GM12878 (cell line): ENCODE data around the gene BAK1. TPM values are rescaled to one million over a fixed set of nuclear protein-coding genes. Genes with fewer than 3 reads are reported as not detected.

Experiments
- ATAC-seq: fragments of 200-7000 bp; cut with Tn5 transposase; 3 replicates; pipeline ENCODE4 v1.9.1; 2020; ENCODE audit warnings: mild to moderate bottlenecking, moderate library complexity
- BruUV-seq: library from RNA; stranded (reverse); fragments of 400-500 nt; replicated peaks from 2 replicates; lab custom pipeline; 2021; lab: Mats Ljungman, UMichigan
- CTCF ChIA-PET: fragments of 300-600 bp; sonication (Branson Sonifier 250); formaldehyde crosslinking; extraction: SDS; loops from one replicate; lab custom pipeline; 2021; ENCODE audit warnings: inconsistent platforms; lab: Yijun Ruan, JAX
- POLR2A ChIA-PET: fragments of 350-600 bp; formaldehyde crosslinking; extraction: SDS; loops from one replicate; lab custom pipeline; 2021; ENCODE audit warnings: inconsistent platforms; lab: Charles Lee
- RAD21 ChIA-PET: fragments of 300-600 bp; sonication (Branson Sonifier 250); formaldehyde crosslinking; loops from one replicate; lab custom pipeline; 2023; ENCODE audit warnings: antibody characterized with exemption; ENCODE audit not compliant: unreplicated experiment; lab: Charles Lee
- SMC1A ChIA-PET: fragments of 300-600 bp; sonication (Branson Sonifier 250); formaldehyde crosslinking; loops from one replicate; lab custom pipeline; 2023; ENCODE audit not compliant: unreplicated experiment, uncharacterized antibody; lab: Charles Lee
- DNase-seq: peaks from one replicate; pipeline ENCODE4 v3.0.0-alpha.2; 2011; ENCODE audit warnings: low read depth, low spot score
- FAIRE-seq: peaks from 3 replicates; lab custom pipeline; 2011; peaks lifted over from hg19 to GRCh38; lab: Jason Lieb, UNC
- H2AFZ ChIP-seq: 2 replicates; pipeline ENCODE4 v1.6.0; 2011; ENCODE audit warnings: low read depth, low read length, control low read depth; ENCODE audit not compliant: control insufficient read depth
- H3K27ac ChIP-seq: 2 replicates; pipeline ENCODE4 v1.5.1; 2011; ENCODE audit warnings: control low read depth; ENCODE audit not compliant: control insufficient read depth, insufficient read depth
- H3K27me3 ChIP-seq, 2 experiments: replicated peaks in 1 of 2; 2 replicates each; pipeline versions ENCODE4 v1.6.0 to v1.6.1; 2011; ENCODE audit warnings: low read length in 1 of 2; ENCODE audit not compliant: control insufficient read depth in 2 of 2, insufficient read depth in 2 of 2
- H3K36me3 ChIP-seq, 2 experiments: 2 replicates each; pipeline ENCODE4 v1.5.1; 2011; ENCODE audit warnings: low read length in 1 of 2; ENCODE audit not compliant: control insufficient read depth in 2 of 2, insufficient read depth in 2 of 2
- H3K4me1 ChIP-seq: 2 replicates; pipeline ENCODE4 v1.6.1; 2011; ENCODE audit warnings: mild to moderate bottlenecking, low read length, moderate library complexity, mixed read lengths; ENCODE audit not compliant: control insufficient read depth, insufficient read depth
- H3K4me2 ChIP-seq: 2 replicates; pipeline ENCODE4 v1.6.0; 2011; ENCODE audit warnings: control low read depth; ENCODE audit not compliant: control insufficient read depth, insufficient read depth
- H3K4me3 ChIP-seq: fragments of 200-600 bp; sonication (generic); 2 replicates; pipeline ENCODE4 v1.5.1; 2016
- H3K79me2 ChIP-seq: 2 replicates; pipeline ENCODE4 v1.6.0; 2011; ENCODE audit warnings: low read length; ENCODE audit not compliant: control insufficient read depth, insufficient read depth
- H3K9ac ChIP-seq: 2 replicates; pipeline ENCODE4 v1.8.0; 2011; ENCODE audit warnings: low read length, control low read depth, mixed read lengths; ENCODE audit not compliant: control insufficient read depth, insufficient read depth
- H3K9me3 ChIP-seq: replicated peaks from 3 replicates; pipeline ENCODE4 v1.5.1; 2011; ENCODE audit warnings: mild to moderate bottlenecking, low read length; ENCODE audit not compliant: control insufficient read depth, insufficient read depth
- H4K20me1 ChIP-seq: 2 replicates; pipeline ENCODE4 v1.6.0; 2011; ENCODE audit not compliant: control insufficient read depth, insufficient read depth
- ATF2 ChIP-seq: IDR thresholded peaks from 2 replicates; pipeline ENCODE4 v1.6.1; 2012; ENCODE audit warnings: low read length, inconsistent platforms
- CREM ChIP-seq: IDR thresholded peaks from 2 replicates; pipeline ENCODE4 v1.6.1; 2014; ENCODE audit warnings: antibody characterized with exemption, low read depth
- MEF2A ChIP-seq: IDR thresholded peaks from 2 replicates; pipeline ENCODE4 v1.6.1; 2011; ENCODE audit warnings: low read depth, mild to moderate bottlenecking, low read length, moderate library complexity; ENCODE audit not compliant: insufficient read depth
- MTA2 ChIP-seq: fragments of 450-650 bp; IDR thresholded peaks from 2 replicates; pipeline ENCODE4 v1.6.1; 2016; ENCODE audit warnings: low read depth, mild to moderate bottlenecking, moderate library complexity
- NKRF ChIP-seq: fragments of 450-650 bp; conservative IDR thresholded peaks from 2 replicates; pipeline ENCODE4 v1.6.1; 2017; ENCODE audit warnings: mild to moderate bottlenecking, moderate library complexity
- SIN3A ChIP-seq: IDR thresholded peaks from 2 replicates; pipeline ENCODE4 v1.6.1; 2012; ENCODE audit warnings: low read depth, low read length, improper control_type of control experiment
- SREBF1 ChIP-seq: IDR thresholded peaks from 2 replicates; pipeline ENCODE4 v1.6.1; 2012; ENCODE audit warnings: mild to moderate bottlenecking, low read length
- SUZ12 ChIP-seq: fragments of 200-600 bp; sonication (generic); IDR thresholded peaks from one replicate; pipeline ENCODE4 v1.6.1; 2018; ENCODE audit warnings: antibody characterized with exemption, mild to moderate bottlenecking; ENCODE audit not compliant: unreplicated experiment
- TCF7 ChIP-seq: IDR thresholded peaks from 2 replicates; pipeline ENCODE4 v1.6.1; 2014; ENCODE audit warnings: antibody characterized with exemption, borderline replicate concordance
- ZBTB11 ChIP-seq: fragments of 450-650 bp; formaldehyde crosslinking; IDR thresholded peaks from 2 replicates; pipeline ENCODE4 v1.5.0; 2022; ENCODE audit warnings: mild to moderate bottlenecking, missing genetic modification characterization
- ZBTB40 ChIP-seq: fragments of 450-650 bp; IDR thresholded peaks from 2 replicates; pipeline ENCODE4 v1.6.1; 2016; ENCODE audit warnings: mild to moderate bottlenecking, moderate library complexity, borderline replicate concordance
- ZNF384 ChIP-seq: IDR thresholded peaks from 2 replicates; pipeline ENCODE4 v1.6.1; 2012; ENCODE audit warnings: low read depth, mild to moderate bottlenecking, low read length, improper control_type of control experiment, borderline replicate concordance
- WGBS: methylation state at CpG from one replicate; pipeline ENCODE4 v1.1.6; 2016; ENCODE audit warnings: low lambda C conversion rate; ENCODE audit not compliant: insufficient replicate concordance, insufficient coverage; ENCODE audit errors: missing lambda C conversion rate; 5-methylcytosine and 5-hydroxymethylcytosine counted together
- in situ Hi-C: fragments of 300-500 bp; cut with MboI; formaldehyde crosslinking; loops from 9 replicates; pipeline ENCODE4 v1.14.3; 2018; ENCODE audit warnings: mixed read lengths
- intact Hi-C: fragments of 100-400 bp; cut with micrococcal nuclease; formaldehyde crosslinking; loops from one replicate; pipeline ENCODE4 v1.14.2; 2022; ENCODE audit not compliant: unreplicated experiment
- polyA plus RNA-seq, 11 experiments: library from polyadenylated mRNA; depleted of rRNA in 4 of 11; unstranded in 6 of 11; stranded (reverse) in 5 of 11; fragments of >200 nt; fragmentation: Nextera tagmentation in 4 of 11; fragmentation: Illumina TruSeq in 1 of 11; extraction: Ambion mirVana in 4 of 11; extraction: Trizol in 1 of 11; gene quantifications; 1 replicate in 1 of 11; 2 replicates in 10 of 11; pipeline versions ENCODE4 v1.2.1 to v1.2.3, GENCODE V29; 2011 to 2016; ENCODE audit warnings: inconsistent platforms in 2 of 11, missing spikeins in 2 of 11, low read depth in 1 of 11
- total RNA-seq, 4 experiments: library from RNA; depleted of rRNA in 3 of 4; stranded (reverse); fragments of >200 nt in 3 of 4; fragmentation: Illumina TruSeq in 1 of 4; extraction: Trizol in 1 of 4; gene quantifications; 2 replicates each; pipeline versions ENCODE4 v1.2.1 to v1.2.3, GENCODE V29; 2013 to 2021
- TF ChIP-seq, protein P1 (sequence below): IDR thresholded peaks from 2 replicates; pipeline ENCODE4 v1.6.1; 2012; ENCODE audit warnings: low read depth, low read length, improper control_type of control experiment

BAK1 gene
- total and polyA plus RNA-seq, 10 of the 15 experiments (the other 5 are each of a cell fraction or from before 2014, with no cell fraction given): 6.3 to 65.8 (median 29.6) TPM

GRCh38 chr6:33600761-33601160 lies 20.7 kb upstream of the BAK1 start:
- Histone ChIP-seq H3K9me3 (no peaks in the 10 kb centered on the region), H3K9ac (no peak overlapping the region), H3K27ac (no peak overlapping the region), H4K20me1 (no peaks in the 10 kb centered on the region), H3K4me3 (no peak overlapping the region), H3K4me1 (peaks cover 6% of the 10 kb centered on the region), H3K79me2 (no peaks in the 10 kb centered on the region), H3K4me2 (no peak overlapping the region), H2AFZ (no peak overlapping the region), H3K27me3 (no peaks in the 10 kb centered on the region), H3K36me3 (no peaks in the 10 kb centered on the region)
- ChIA-PET RAD21 (interaction anchor here (1.0 kb wide), 1 partner anchor 11 kb away, joined by 4 read pairs; no protein-coding TSS in a partner anchor), POLR2A (interaction anchor here (0.5 to 0.7 kb wide), 3 partner anchors 19 to 38 kb away, joined by 3 to 6 read pairs (median 5); partner anchors contain the start of gene ITPR3), CTCF (interaction anchor here (0.9 to 5.0 kb wide), 2 partner anchors 11 to 15 kb away, joined by 3 to 19 read pairs; no protein-coding TSS in a partner anchor), SMC1A (interaction anchor here (1.2 kb wide), 1 partner anchor 11 kb away, joined by 5 read pairs; no protein-coding TSS in a partner anchor)
- BruUV-seq: no TSS peak
- ATAC-seq (no peak), FAIRE-seq (no peak), DNase-seq (no peak)
- intact Hi-C loops (no loop called here), in situ Hi-C loops (no loop called here)
- 76% methylated on average over 5 of the region's 6 CpGs for WGBS
- TF ChIP-seq ZBTB11 (CRISPR knock-in tag) (no peak), TCF7 (no peak), ATF2 (no peak), SIN3A (no peak), NKRF (no peak), MTA2 (no peak), MEF2A (no peak), SUZ12 (no peak), CREM (no peak), ZBTB40 (no peak), ZNF384 (no peak), SREBF1 (no peak)
- TF ChIP-seq, protein P1, sequence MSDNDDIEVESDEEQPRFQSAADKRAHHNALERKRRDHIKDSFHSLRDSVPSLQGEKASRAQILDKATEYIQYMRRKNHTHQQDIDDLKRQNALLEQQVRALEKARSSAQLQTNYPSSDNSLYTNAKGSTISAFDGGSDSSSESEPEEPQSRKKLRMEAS: no peak
